Astrocyte (in vitro differentiated cells and primary cell): ENCODE results near the gene UCK1.

Source experiments
- EZH2 ChIP-seq: IDR thresholded peaks from 2 replicates; pipeline ENCODE4 v1.6.1; 2012; ENCODE audit warnings: mild to moderate bottlenecking, low read length, inconsistent platforms; ENCODE audit not compliant: insufficient read depth
- TF ChIP-seq, protein P1 (sequence below): IDR thresholded peaks from 2 replicates; pipeline ENCODE4 v1.5.1; 2011; ENCODE audit warnings: low read depth, mild to moderate bottlenecking, inconsistent platforms, low read length, moderate library complexity; ENCODE audit not compliant: insufficient read depth

DNA sequence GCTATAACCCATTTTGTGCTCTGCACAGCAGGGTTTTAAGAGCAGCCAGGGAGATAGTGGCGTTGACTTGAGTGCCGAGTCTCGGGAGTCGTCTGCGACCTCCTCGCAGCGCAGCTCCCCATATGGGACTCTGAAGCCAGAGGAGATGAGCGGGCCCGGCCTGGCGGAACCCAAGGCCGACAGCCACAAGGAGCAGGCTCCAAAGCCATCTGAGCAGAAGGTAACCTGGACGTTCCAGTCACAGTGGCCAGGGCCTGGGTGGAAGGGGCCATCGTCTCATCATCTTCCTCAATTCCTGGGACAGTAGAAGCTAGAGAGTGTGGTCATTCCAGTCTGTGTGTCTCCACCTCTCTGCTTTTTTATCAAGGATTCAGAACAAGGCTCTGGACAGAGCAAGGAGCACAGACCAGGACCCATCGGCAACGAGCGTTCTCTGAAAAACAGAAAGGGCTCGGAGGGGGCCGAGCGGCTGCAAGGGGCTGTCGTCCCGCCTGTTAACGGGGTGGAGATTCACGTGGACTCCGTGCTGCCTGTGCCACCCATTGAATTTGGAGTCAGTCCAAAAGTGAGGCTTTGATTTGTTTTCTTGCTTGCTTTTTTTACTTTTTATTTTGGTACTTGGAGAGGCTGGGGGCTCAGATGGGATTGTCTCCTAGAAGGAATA, 48.6 kb downstream of the UCK1 start:
- TF ChIP-seq, protein P1, sequence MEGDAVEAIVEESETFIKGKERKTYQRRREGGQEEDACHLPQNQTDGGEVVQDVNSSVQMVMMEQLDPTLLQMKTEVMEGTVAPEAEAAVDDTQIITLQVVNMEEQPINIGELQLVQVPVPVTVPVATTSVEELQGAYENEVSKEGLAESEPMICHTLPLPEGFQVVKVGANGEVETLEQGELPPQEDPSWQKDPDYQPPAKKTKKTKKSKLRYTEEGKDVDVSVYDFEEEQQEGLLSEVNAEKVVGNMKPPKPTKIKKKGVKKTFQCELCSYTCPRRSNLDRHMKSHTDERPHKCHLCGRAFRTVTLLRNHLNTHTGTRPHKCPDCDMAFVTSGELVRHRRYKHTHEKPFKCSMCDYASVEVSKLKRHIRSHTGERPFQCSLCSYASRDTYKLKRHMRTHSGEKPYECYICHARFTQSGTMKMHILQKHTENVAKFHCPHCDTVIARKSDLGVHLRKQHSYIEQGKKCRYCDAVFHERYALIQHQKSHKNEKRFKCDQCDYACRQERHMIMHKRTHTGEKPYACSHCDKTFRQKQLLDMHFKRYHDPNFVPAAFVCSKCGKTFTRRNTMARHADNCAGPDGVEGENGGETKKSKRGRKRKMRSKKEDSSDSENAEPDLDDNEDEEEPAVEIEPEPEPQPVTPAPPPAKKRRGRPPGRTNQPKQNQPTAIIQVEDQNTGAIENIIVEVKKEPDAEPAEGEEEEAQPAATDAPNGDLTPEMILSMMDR, result no peak
- TF ChIP-seq EZH2, result no peak
